Measurements from ENCODE around the gene IMPACT. TPM values are rescaled to one million over a fixed set of nuclear protein-coding genes. Genes with fewer than 3 reads are reported as not detected.

The IMPACT gene
- total and polyA plus RNA-seq, 2 of the 8 experiments (the other 6 are each of a cell fraction or from before 2014, with no cell fraction given), result 31.1 to 44.6 TPM

DNA sequence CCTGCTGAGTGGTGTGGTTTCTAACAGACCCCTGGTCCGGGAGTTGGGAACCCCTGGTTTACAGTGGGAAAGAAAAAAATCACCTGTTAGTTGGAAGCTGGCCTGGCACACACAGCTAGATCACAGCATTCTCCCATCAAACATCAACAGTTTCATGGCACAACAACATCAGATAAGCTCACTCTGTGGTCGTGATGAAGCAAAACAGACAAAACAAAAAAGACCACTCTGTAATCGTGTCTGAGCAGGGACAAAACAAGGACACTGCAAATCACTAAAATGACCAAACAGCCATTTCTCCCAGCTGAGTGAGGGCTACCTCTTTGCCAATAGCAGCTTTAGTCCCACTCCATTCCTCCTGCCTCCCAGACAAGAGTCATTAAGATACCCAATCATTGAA, 9.0 kb upstream of the IMPACT start:
- Histone ChIP-seq H3K79me2 (ENCODE audit: control insufficient read depth in 1 of 2, insufficient read depth in 2 of 2, low read length in 2 of 2) (no peaks in the 10 kb centered on the region), H3K36me3 (ENCODE audit: control insufficient read depth in 2 of 4, insufficient read depth in 4 of 4, low read length in 3 of 4) (no peaks in the 10 kb centered on the region), H2BK12ac (ENCODE audit: low read depth, low read length) (no peak overlapping the region), H3K56ac (replicated peaks; ENCODE audit: insufficient read length, low read depth, low read length) (no peak overlapping the region), H3K9me3 (ENCODE audit: insufficient read depth in 2 of 2, low read depth in 1 of 2, low read length in 1 of 2) (no peaks in the 10 kb centered on the region), H3K9ac (replicated peaks in 1 of 4; ENCODE audit: extremely low read depth in 1 of 4, low read depth in 3 of 4, low read length in 3 of 4) (no peak overlapping the region), H3K14ac (ENCODE audit: insufficient read length) (no peak overlapping the region), H2AFZ (ENCODE audit: low read length) (0 out of 2 replicates have a peak overlapping the region, but pooled peaks have one; percentile 3), H4K5ac (ENCODE audit: insufficient read length, low read depth, low read length) (no peak overlapping the region), H2BK120ac (replicated peaks; ENCODE audit: low read depth, low read length) (no peak overlapping the region), H2AK5ac (ENCODE audit: low read depth, low read length) (no peak overlapping the region), H3K4me3 (ENCODE audit: extremely low read depth in 1 of 4, insufficient read depth in 2 of 4, low read depth in 3 of 4, low read length in 4 of 4) (no peak overlapping the region), H3K23me2 (ENCODE audit: low read depth, low read length) (no peaks in the 10 kb centered on the region), H2BK15ac (ENCODE audit: low read length) (no peak overlapping the region), H3K23ac (ENCODE audit: insufficient read length) (no peak overlapping the region), H2BK20ac (ENCODE audit: low read length) (no peak overlapping the region), H4K8ac (ENCODE audit: extremely low read depth, insufficient read depth, low read length) (no peak overlapping the region), H3K4me1 (replicated peaks in 1 of 4; ENCODE audit: control insufficient read depth in 3 of 4, insufficient read depth in 4 of 4, low read length in 3 of 4) (peaks cover 0 to 4% (median 0%) of the 10 kb centered on the region in 4 experiments; a peak in 1 of 7 replicates), H3K18ac (ENCODE audit: extremely low read depth, low read length) (no peak overlapping the region), H3K27ac (ENCODE audit: low read depth, low read length) (no peak overlapping the region), H3K79me1 (ENCODE audit: low read depth, low read length) (no peaks in the 10 kb centered on the region), H2BK5ac (ENCODE audit: low read depth, low read length) (no peak overlapping the region), H3K4ac (replicated peaks; ENCODE audit: insufficient read length, low read depth, low read length) (no peak overlapping the region), H3K4me2 (ENCODE audit: insufficient read depth in 1 of 2, low read depth in 2 of 2, low read length in 2 of 2) (no peak overlapping the region), H4K91ac (replicated peaks; ENCODE audit: insufficient read length, low read length) (no peak overlapping the region), H3K27me3 (replicated peaks in 1 of 4; ENCODE audit: control insufficient read depth in 3 of 4, extremely low read depth in 1 of 4, insufficient read depth in 3 of 4, low read length in 3 of 4) (no peaks in the 10 kb centered on the region), H4K20me1 (replicated peaks in 1 of 2; ENCODE audit: control insufficient read depth in 1 of 2, insufficient read depth in 2 of 2, low read length in 2 of 2) (no peaks in the 10 kb centered on the region)
- WGBS, 2 experiments (ENCODE audit: extremely low coverage in 1 of 2, insufficient coverage in 1 of 2, insufficient read length in 1 of 2, insufficient replicate concordance in 2 of 2, low coverage in 1 of 2, low lambda C conversion rate in 2 of 2, missing lambda C conversion rate in 1 of 2), result 86% methylated on average over 3 of the region's 3 CpGs; no CpG with 5 or more reads in 1 of the 2 experiments
- no peak for FAIRE-seq
- POLR2A ChIA-PET (ENCODE audit: partially characterized antibody), result interaction anchor here (1.7 to 2.1 kb wide), 2 partner anchors 9 to 10 kb away, joined by 5 to 10 read pairs; partner anchors contain the start of gene IMPACT
- CTCF ChIA-PET (ENCODE audit: partially characterized antibody), result interaction anchor here (0.8 to 6.4 kb wide), 5 partner anchors 11 to 241 kb away, joined by 3 to 107 read pairs (median 4); no protein-coding TSS in a partner anchor
- DNase-seq (ENCODE audit: low read depth in 1 of 2, low spot score in 2 of 2), result no peak
- TF ChIP-seq HDAC6 (IDR thresholded peaks at IDR 0.05; ENCODE audit: low read depth, low read length) (no peak), TAF1 (IDR thresholded peaks at IDR 0.05; ENCODE audit: low read depth, low read length) (no peak), NANOG (IDR thresholded peaks at IDR 0.05; ENCODE audit: insufficient read depth, low read depth, low read length, poor library complexity, severe bottlenecking) (no peak), FOSL1 (IDR thresholded peaks at IDR 0.05; ENCODE audit: insufficient read depth, low read depth, low read length) (no peak), RFX5 (IDR thresholded peaks at IDR 0.05; ENCODE audit: borderline replicate concordance, low read depth, low read length) (no peak), EGR1 (IDR thresholded peaks at IDR 0.05; ENCODE audit: borderline replicate concordance, low read depth, low read length) (no peak), SP4 (IDR thresholded peaks at IDR 0.05; ENCODE audit: low read length) (no peak)

Measured in H1 (cell line).